GM23338 (cell line): ENCODE results near the gene MTMR6.

Source experiments
- CREB1 ChIP-seq: fragments of 250-450 bp; sonication (Bioruptor Pico); IDR thresholded peaks from 2 replicates; pipeline ENCODE4 v1.5.0; 2020; ENCODE audit warnings: low read depth, mild to moderate bottlenecking, moderate library complexity
- EZH2 ChIP-seq: fragments of 200-600 bp; sonication (generic); IDR thresholded peaks from one replicate; pipeline ENCODE4 v1.8.0; 2017; ENCODE audit warnings: antibody characterized with exemption, mild to moderate bottlenecking, low read depth; ENCODE audit not compliant: unreplicated experiment
- EZH2phosphoT487 ChIP-seq: fragments of 200-600 bp; sonication (generic); IDR thresholded peaks from one replicate; pipeline ENCODE4 v1.8.1; 2018; ENCODE audit warnings: antibody characterized with exemption; ENCODE audit not compliant: unreplicated experiment
- JUNB ChIP-seq: IDR thresholded peaks from one replicate; pipeline ENCODE4 v1.6.1; 2016; ENCODE audit warnings: antibody characterized with exemption; ENCODE audit not compliant: unreplicated experiment
- NANOG ChIP-seq: IDR thresholded peaks from 2 replicates; pipeline ENCODE4 v1.6.1; 2016; ENCODE audit warnings: antibody characterized with exemption, borderline replicate concordance
- POLR2AphosphoS5 ChIP-seq: IDR thresholded peaks from 2 replicates; pipeline ENCODE4 v1.6.1; 2016; ENCODE audit warnings: antibody characterized with exemption, low read depth
- STAT1 ChIP-seq: IDR thresholded peaks from one replicate; pipeline ENCODE4 v1.6.1; 2016; ENCODE audit warnings: antibody characterized with exemption; ENCODE audit not compliant: unreplicated experiment
- ZNF114 ChIP-seq: fragments of 250-450 bp; sonication (Bioruptor Pico); IDR thresholded peaks from 2 replicates; pipeline ENCODE4 v1.5.0; 2020; ENCODE audit warnings: mild to moderate bottlenecking, moderate library complexity
- TF ChIP-seq, protein P1 (sequence below): IDR thresholded peaks from one replicate; pipeline ENCODE4 v1.6.1; 2018; ENCODE audit warnings: antibody characterized with exemption; ENCODE audit not compliant: unreplicated experiment
- TF ChIP-seq, protein P2 (sequence below), 2 experiments: fragments of 200-600 bp in 1 of 2; sonication (generic) in 1 of 2; conservative IDR thresholded peaks; 2 replicates each; pipeline versions ENCODE4 v1.5.1 to v1.6.1; 2016 to 2017; ENCODE audit warnings: antibody characterized with exemption in 2 of 2, low read depth in 2 of 2, mild to moderate bottlenecking in 2 of 2, moderate library complexity in 1 of 2
- TF ChIP-seq, protein P3 (sequence below): IDR thresholded peaks from 2 replicates; pipeline ENCODE4 v1.6.1; 2016; ENCODE audit warnings: antibody characterized with exemption

DNA sequence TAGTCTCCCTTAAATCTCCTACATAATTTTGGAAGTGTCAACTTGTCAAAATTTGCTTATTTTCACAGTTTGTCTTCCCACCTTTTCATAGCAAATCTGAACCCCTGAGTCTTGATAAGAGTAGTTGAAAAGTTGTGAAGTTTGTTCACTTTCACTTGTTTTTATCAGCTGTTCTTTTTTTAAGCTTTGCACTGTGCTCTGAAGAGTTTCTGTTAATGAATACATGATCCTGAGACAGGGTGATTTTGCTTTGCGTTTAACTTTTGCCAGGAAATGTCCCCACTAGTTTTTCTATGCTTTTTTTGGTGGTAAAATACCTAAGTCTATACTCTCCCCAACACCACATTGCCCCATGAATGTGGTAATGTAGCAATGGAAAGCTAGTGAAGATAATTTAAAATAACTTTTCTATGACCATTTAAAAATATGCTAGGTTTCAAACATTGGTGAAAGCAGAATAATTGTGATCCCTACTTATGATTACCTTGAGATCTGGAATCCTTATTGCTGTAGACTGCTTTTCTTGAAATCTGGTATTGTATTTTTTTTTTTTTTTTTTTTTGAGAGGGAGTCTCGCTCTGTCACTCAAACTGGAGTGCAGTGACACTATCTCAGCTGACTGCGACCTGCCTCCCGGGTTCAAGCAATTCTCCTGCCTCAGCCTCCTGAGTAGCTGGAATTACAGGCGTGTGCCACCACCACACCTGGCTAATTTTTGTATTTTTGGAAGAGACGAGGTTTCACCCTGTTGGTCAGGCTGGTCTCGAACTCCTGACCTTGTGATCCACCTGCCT is 19.6 kb upstream of the MTMR6 start:
- TF ChIP-seq, protein P1, sequence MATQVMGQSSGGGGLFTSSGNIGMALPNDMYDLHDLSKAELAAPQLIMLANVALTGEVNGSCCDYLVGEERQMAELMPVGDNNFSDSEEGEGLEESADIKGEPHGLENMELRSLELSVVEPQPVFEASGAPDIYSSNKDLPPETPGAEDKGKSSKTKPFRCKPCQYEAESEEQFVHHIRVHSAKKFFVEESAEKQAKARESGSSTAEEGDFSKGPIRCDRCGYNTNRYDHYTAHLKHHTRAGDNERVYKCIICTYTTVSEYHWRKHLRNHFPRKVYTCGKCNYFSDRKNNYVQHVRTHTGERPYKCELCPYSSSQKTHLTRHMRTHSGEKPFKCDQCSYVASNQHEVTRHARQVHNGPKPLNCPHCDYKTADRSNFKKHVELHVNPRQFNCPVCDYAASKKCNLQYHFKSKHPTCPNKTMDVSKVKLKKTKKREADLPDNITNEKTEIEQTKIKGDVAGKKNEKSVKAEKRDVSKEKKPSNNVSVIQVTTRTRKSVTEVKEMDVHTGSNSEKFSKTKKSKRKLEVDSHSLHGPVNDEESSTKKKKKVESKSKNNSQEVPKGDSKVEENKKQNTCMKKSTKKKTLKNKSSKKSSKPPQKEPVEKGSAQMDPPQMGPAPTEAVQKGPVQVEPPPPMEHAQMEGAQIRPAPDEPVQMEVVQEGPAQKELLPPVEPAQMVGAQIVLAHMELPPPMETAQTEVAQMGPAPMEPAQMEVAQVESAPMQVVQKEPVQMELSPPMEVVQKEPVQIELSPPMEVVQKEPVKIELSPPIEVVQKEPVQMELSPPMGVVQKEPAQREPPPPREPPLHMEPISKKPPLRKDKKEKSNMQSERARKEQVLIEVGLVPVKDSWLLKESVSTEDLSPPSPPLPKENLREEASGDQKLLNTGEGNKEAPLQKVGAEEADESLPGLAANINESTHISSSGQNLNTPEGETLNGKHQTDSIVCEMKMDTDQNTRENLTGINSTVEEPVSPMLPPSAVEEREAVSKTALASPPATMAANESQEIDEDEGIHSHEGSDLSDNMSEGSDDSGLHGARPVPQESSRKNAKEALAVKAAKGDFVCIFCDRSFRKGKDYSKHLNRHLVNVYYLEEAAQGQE, result no peak
- TF ChIP-seq, protein P2, sequence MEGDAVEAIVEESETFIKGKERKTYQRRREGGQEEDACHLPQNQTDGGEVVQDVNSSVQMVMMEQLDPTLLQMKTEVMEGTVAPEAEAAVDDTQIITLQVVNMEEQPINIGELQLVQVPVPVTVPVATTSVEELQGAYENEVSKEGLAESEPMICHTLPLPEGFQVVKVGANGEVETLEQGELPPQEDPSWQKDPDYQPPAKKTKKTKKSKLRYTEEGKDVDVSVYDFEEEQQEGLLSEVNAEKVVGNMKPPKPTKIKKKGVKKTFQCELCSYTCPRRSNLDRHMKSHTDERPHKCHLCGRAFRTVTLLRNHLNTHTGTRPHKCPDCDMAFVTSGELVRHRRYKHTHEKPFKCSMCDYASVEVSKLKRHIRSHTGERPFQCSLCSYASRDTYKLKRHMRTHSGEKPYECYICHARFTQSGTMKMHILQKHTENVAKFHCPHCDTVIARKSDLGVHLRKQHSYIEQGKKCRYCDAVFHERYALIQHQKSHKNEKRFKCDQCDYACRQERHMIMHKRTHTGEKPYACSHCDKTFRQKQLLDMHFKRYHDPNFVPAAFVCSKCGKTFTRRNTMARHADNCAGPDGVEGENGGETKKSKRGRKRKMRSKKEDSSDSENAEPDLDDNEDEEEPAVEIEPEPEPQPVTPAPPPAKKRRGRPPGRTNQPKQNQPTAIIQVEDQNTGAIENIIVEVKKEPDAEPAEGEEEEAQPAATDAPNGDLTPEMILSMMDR (conservative IDR thresholded peaks at IDR 0.05; ENCODE audit: low read depth in 2 of 2), result no peak
- TF ChIP-seq EZH2, result no peak
- TF ChIP-seq POLR2AphosphoS5, result no peak
- TF ChIP-seq NANOG, result no peak
- TF ChIP-seq, protein P3, sequence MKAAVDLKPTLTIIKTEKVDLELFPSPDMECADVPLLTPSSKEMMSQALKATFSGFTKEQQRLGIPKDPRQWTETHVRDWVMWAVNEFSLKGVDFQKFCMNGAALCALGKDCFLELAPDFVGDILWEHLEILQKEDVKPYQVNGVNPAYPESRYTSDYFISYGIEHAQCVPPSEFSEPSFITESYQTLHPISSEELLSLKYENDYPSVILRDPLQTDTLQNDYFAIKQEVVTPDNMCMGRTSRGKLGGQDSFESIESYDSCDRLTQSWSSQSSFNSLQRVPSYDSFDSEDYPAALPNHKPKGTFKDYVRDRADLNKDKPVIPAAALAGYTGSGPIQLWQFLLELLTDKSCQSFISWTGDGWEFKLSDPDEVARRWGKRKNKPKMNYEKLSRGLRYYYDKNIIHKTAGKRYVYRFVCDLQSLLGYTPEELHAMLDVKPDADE, result no peak
- TF ChIP-seq EZH2phosphoT487, result no peak
- TF ChIP-seq CREB1 (CRISPR knock-in tag), result no peak
- no peak for TF ChIP-seq ZNF114
- no peak for TF ChIP-seq STAT1
- no peak for TF ChIP-seq JUNB
